ENCODE results near the gene TRIM36. TPM values are rescaled to one million over a fixed set of nuclear protein-coding genes. Genes with fewer than 3 reads are reported as not detected.

TRIM36 gene
- total and polyA plus RNA-seq, 2 of the 8 experiments (the other 6 are each of a cell fraction or from before 2014, with no cell fraction given): 8.5 to 14.1 TPM

GRCh38 chr5:115086473-115086872 is 83.2 kb downstream of the TRIM36 start:
- Histone ChIP-seq H4K5ac (ENCODE audit: insufficient read length, low read depth, low read length) (no peak overlapping the region), H2AFZ (ENCODE audit: low read length) (no peak overlapping the region), H3K23ac (ENCODE audit: insufficient read length) (no peak overlapping the region), H3K9ac (replicated peaks in 1 of 4; ENCODE audit: extremely low read depth in 1 of 4, low read depth in 3 of 4, low read length in 3 of 4) (no peak overlapping the region), H3K4me3 (ENCODE audit: extremely low read depth in 1 of 4, insufficient read depth in 2 of 4, low read depth in 3 of 4, low read length in 4 of 4) (no peak overlapping the region), H3K27me3 (replicated peaks in 1 of 4; ENCODE audit: control insufficient read depth in 3 of 4, extremely low read depth in 1 of 4, insufficient read depth in 3 of 4, low read length in 3 of 4) (no peaks in the 10 kb centered on the region), H2BK5ac (ENCODE audit: low read depth, low read length) (no peak overlapping the region), H2BK12ac (ENCODE audit: low read depth, low read length) (no peak overlapping the region), H2BK120ac (replicated peaks; ENCODE audit: low read depth, low read length) (no peak overlapping the region), H2AK5ac (ENCODE audit: low read depth, low read length) (no peak overlapping the region), H4K20me1 (replicated peaks in 1 of 2; ENCODE audit: control insufficient read depth in 1 of 2, insufficient read depth in 2 of 2, low read length in 2 of 2) (no peaks in the 10 kb centered on the region), H3K4ac (replicated peaks; ENCODE audit: insufficient read length, low read depth, low read length) (no peak overlapping the region), H3K14ac (ENCODE audit: insufficient read length) (no peak overlapping the region), H3K79me2 (ENCODE audit: control insufficient read depth in 1 of 2, insufficient read depth in 2 of 2, low read length in 2 of 2) (no peaks in the 10 kb centered on the region), H3K23me2 (ENCODE audit: low read depth, low read length) (no peaks in the 10 kb centered on the region), H3K4me1 (replicated peaks in 1 of 4; ENCODE audit: control insufficient read depth in 3 of 4, insufficient read depth in 4 of 4, low read length in 3 of 4) (peaks cover 3 to 6% (median 5%) of the 10 kb centered on the region in 4 experiments; a peak in 5 of 7 replicates), H2BK15ac (ENCODE audit: low read length) (no peak overlapping the region), H3K4me2 (ENCODE audit: insufficient read depth in 1 of 2, low read depth in 2 of 2, low read length in 2 of 2) (no peak overlapping the region), H3K18ac (ENCODE audit: extremely low read depth, low read length) (no peak overlapping the region), H3K27ac (ENCODE audit: low read depth, low read length) (no peak overlapping the region), H4K91ac (replicated peaks; ENCODE audit: insufficient read length, low read length) (no peak overlapping the region), H2BK20ac (ENCODE audit: low read length) (no peak overlapping the region), H4K8ac (ENCODE audit: extremely low read depth, insufficient read depth, low read length) (no peak overlapping the region), H3K79me1 (ENCODE audit: low read depth, low read length) (no peaks in the 10 kb centered on the region), H3K36me3 (ENCODE audit: control insufficient read depth in 2 of 4, insufficient read depth in 4 of 4, low read length in 3 of 4) (no peaks in the 10 kb centered on the region), H3K9me3 (ENCODE audit: insufficient read depth in 2 of 2, low read depth in 1 of 2, low read length in 1 of 2) (no peaks in the 10 kb centered on the region), H3K56ac (replicated peaks; ENCODE audit: insufficient read length, low read depth, low read length) (no peak overlapping the region)
- TF ChIP-seq KDM5A (IDR thresholded peaks at IDR 0.05; ENCODE audit: low read length) (no peak), MAX (IDR thresholded peaks at IDR 0.05) (no peak), NRF1 (IDR thresholded peaks at IDR 0.05; ENCODE audit: low read depth, low read length) (no peak), POU5F1 (IDR thresholded peaks at IDR 0.05; ENCODE audit: low read depth, low read length) (no peak), KDM1A (IDR thresholded peaks at IDR 0.05; ENCODE audit: borderline replicate concordance, low read length) (no peak), POLR2AphosphoS5 (IDR thresholded peaks at IDR 0.05; ENCODE audit: low read depth, low read length) (no peak), JUN (IDR thresholded peaks at IDR 0.05; ENCODE audit: low read depth, low read length) (no peak), CBX5 (IDR thresholded peaks at IDR 0.05; ENCODE audit: low read depth, low read length) (no peak), ASH2L (IDR thresholded peaks at IDR 0.05; ENCODE audit: low read length) (no peak)
- CTCF ChIA-PET (ENCODE audit: partially characterized antibody): interaction anchor here (1.6 kb wide), 1 partner anchor 12 kb away, joined by 3 read pairs; no protein-coding TSS in a partner anchor
- WGBS, 2 experiments (ENCODE audit: extremely low coverage in 1 of 2, insufficient coverage in 1 of 2, insufficient read length in 1 of 2, insufficient replicate concordance in 2 of 2, low coverage in 1 of 2, low lambda C conversion rate in 2 of 2, missing lambda C conversion rate in 1 of 2): 89% methylated on average over 1 of the region's 1 CpG; no CpG with 5 or more reads in 1 of the 2 experiments
- POLR2A ChIA-PET (ENCODE audit: partially characterized antibody): no interaction called here
- FAIRE-seq (no peak), DNase-seq (ENCODE audit: low read depth in 1 of 2, low spot score in 2 of 2) (no peak)
